ENCODE data around the gene CENPP. TPM values are rescaled to one million over a fixed set of nuclear protein-coding genes. Genes with fewer than 3 reads are reported as not detected.

The CENPP gene
- total RNA-seq, 1 donor, result 5.4 TPM

- no peaks in the 10 kb centered on the region for H3K9me3 ChIP-seq (ENCODE audit: low read depth, low read length)
- no peaks in the 10 kb centered on the region for H3K79me2 ChIP-seq (ENCODE audit: insufficient read depth, low read length)
- DNase-seq (ENCODE audit: insufficient read length, low spot score, missing footprints), result no peak
- H3K27ac ChIP-seq (ENCODE audit: low read depth, low read length), result no peak overlapping the region
- TF ChIP-seq CTCF (IDR thresholded peaks at IDR 0.05; ENCODE audit: extremely low read depth, low read depth, low read length), result no peak
- no peak overlapping the region for H3K4me2 ChIP-seq (ENCODE audit: insufficient read depth, low read length)
- H3K4me3 ChIP-seq (ENCODE audit: insufficient read depth, low read length), result no peak overlapping the region
- no peak overlapping the region for H2AFZ ChIP-seq (ENCODE audit: low read length)
- no peaks in the 10 kb centered on the region for H3K4me1 ChIP-seq (ENCODE audit: insufficient read depth, low read length)
- H3K27me3 ChIP-seq (ENCODE audit: insufficient read depth, low read length), result no peaks in the 10 kb centered on the region
- H4K20me1 ChIP-seq (ENCODE audit: insufficient read depth, low read length), result no peaks in the 10 kb centered on the region
- H3K36me3 ChIP-seq (ENCODE audit: insufficient read depth, low read length), result peaks cover 85% of the 10 kb centered on the region
Measured at GRCh38 chr9:92300936-92301335, 24.8 kb upstream of the CENPP start.

GRCh38 chr9:92308893-92309292 is 16.9 kb upstream of the CENPP start:
- Histone ChIP-seq H3K4me1 (ENCODE audit: insufficient read depth, low read length) (no peaks in the 10 kb centered on the region), H3K79me2 (ENCODE audit: insufficient read depth, low read length) (peaks cover 19% of the 10 kb centered on the region), H3K27ac (ENCODE audit: low read depth, low read length) (no peak overlapping the region), H3K4me2 (ENCODE audit: insufficient read depth, low read length) (no peak overlapping the region), H3K27me3 (ENCODE audit: insufficient read depth, low read length) (no peaks in the 10 kb centered on the region), H3K4me3 (ENCODE audit: insufficient read depth, low read length) (no peak overlapping the region), H4K20me1 (ENCODE audit: insufficient read depth, low read length) (no peaks in the 10 kb centered on the region), H2AFZ (ENCODE audit: low read length) (no peak overlapping the region), H3K36me3 (ENCODE audit: insufficient read depth, low read length) (peaks cover 63% of the 10 kb centered on the region), H3K9me3 (ENCODE audit: low read depth, low read length) (no peaks in the 10 kb centered on the region)
- no peak for DNase-seq (ENCODE audit: insufficient read length, low spot score, missing footprints)
- no peak for TF ChIP-seq CTCF (IDR thresholded peaks at IDR 0.05; ENCODE audit: extremely low read depth, low read depth, low read length)

- H3K36me3 ChIP-seq (ENCODE audit: insufficient read depth, low read length), result peaks cover 58% of the 10 kb centered on the region
- H3K4me3 ChIP-seq (ENCODE audit: insufficient read depth, low read length), result no peak overlapping the region
- no peak overlapping the region for H2AFZ ChIP-seq (ENCODE audit: low read length)
- H3K4me2 ChIP-seq (ENCODE audit: insufficient read depth, low read length), result no peak overlapping the region
- H3K27ac ChIP-seq (ENCODE audit: low read depth, low read length), result no peak overlapping the region
- H4K20me1 ChIP-seq (ENCODE audit: insufficient read depth, low read length), result no peaks in the 10 kb centered on the region
- H3K4me1 ChIP-seq (ENCODE audit: insufficient read depth, low read length), result no peaks in the 10 kb centered on the region
- H3K9me3 ChIP-seq (ENCODE audit: low read depth, low read length), result no peaks in the 10 kb centered on the region
- H3K27me3 ChIP-seq (ENCODE audit: insufficient read depth, low read length), result no peaks in the 10 kb centered on the region
- peaks cover 22% of the 10 kb centered on the region for H3K79me2 ChIP-seq (ENCODE audit: insufficient read depth, low read length)
- TF ChIP-seq CTCF (IDR thresholded peaks at IDR 0.05; ENCODE audit: extremely low read depth, low read depth, low read length), result no peak
- DNase-seq (ENCODE audit: insufficient read length, low spot score, missing footprints), result no peak
Measured at GRCh38 chr9:92310562-92310961, 15.2 kb upstream of the CENPP start.

- Histone ChIP-seq H3K4me2 (ENCODE audit: insufficient read depth, low read length) (no peak overlapping the region), H2AFZ (ENCODE audit: low read length) (no peak overlapping the region), H3K79me2 (ENCODE audit: insufficient read depth, low read length) (peaks cover 22% of the 10 kb centered on the region), H3K4me1 (ENCODE audit: insufficient read depth, low read length) (no peaks in the 10 kb centered on the region), H3K36me3 (ENCODE audit: insufficient read depth, low read length) (peaks cover 60% of the 10 kb centered on the region), H3K27me3 (ENCODE audit: insufficient read depth, low read length) (no peaks in the 10 kb centered on the region), H3K9me3 (ENCODE audit: low read depth, low read length) (no peaks in the 10 kb centered on the region), H3K27ac (ENCODE audit: low read depth, low read length) (no peak overlapping the region), H4K20me1 (ENCODE audit: insufficient read depth, low read length) (no peaks in the 10 kb centered on the region), H3K4me3 (ENCODE audit: insufficient read depth, low read length) (no peak overlapping the region)
- TF ChIP-seq CTCF (IDR thresholded peaks at IDR 0.05; ENCODE audit: extremely low read depth, low read depth, low read length), result no peak
- DNase-seq (ENCODE audit: insufficient read length, low spot score, missing footprints), result no peak
Measured at GRCh38 chr9:92312887-92313623, 12.7 kb upstream of the CENPP start.

All from osteoblast (primary cell).